GM12873 (cell line): Measurements from ENCODE around the gene PATJ.

ENCODE experiments used
- TF ChIP-seq, protein P1 (sequence below): IDR thresholded peaks from 2 replicates; pipeline ENCODE4 v1.5.1; 2012; ENCODE audit warnings: low read depth, mild to moderate bottlenecking, moderate library complexity, low read length, control low read depth; ENCODE audit not compliant: insufficient read depth; ENCODE audit errors: missing control alignments

Gene PATJ

DNA sequence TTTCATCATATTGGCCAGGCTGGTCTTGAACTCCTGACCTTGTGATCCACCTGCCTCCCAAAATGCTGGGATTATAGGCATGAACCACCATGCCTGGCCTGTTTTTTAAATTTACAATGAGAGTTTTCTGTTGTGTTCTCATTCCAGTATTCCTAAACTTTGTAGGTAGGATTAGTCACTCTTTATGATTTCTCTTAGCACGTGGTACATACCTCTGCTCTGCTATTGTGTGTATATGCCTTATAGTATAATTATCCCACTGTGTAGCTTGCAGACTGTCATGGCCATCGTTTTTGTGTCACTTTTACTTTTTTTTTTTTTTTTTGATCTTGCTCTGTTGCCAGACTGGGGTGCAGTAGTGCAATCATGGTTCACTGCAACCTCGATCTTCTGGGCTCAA lies 14.5 kb downstream of the PATJ start:
- TF ChIP-seq, protein P1, sequence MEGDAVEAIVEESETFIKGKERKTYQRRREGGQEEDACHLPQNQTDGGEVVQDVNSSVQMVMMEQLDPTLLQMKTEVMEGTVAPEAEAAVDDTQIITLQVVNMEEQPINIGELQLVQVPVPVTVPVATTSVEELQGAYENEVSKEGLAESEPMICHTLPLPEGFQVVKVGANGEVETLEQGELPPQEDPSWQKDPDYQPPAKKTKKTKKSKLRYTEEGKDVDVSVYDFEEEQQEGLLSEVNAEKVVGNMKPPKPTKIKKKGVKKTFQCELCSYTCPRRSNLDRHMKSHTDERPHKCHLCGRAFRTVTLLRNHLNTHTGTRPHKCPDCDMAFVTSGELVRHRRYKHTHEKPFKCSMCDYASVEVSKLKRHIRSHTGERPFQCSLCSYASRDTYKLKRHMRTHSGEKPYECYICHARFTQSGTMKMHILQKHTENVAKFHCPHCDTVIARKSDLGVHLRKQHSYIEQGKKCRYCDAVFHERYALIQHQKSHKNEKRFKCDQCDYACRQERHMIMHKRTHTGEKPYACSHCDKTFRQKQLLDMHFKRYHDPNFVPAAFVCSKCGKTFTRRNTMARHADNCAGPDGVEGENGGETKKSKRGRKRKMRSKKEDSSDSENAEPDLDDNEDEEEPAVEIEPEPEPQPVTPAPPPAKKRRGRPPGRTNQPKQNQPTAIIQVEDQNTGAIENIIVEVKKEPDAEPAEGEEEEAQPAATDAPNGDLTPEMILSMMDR = no peak

DNA sequence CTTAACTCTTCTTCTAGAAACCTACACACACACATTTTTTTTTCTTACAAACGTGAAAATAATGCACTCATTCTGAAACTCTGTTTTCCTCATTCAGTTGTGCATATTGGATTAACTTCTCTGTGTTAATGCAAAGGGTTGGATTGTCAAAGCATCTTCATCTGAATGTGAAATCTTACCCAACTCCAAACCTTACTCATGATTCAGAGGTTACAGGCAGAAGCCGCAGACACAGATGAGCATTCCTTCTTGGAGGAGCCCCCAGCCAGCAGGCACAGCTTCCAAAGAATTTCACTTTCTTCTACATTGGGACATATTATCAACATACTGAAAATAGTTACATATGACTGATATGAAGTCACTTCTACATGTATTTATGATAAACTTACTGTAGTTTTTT lies 15.7 kb downstream of the PATJ start:
- TF ChIP-seq, protein P1 = no peak

DNA sequence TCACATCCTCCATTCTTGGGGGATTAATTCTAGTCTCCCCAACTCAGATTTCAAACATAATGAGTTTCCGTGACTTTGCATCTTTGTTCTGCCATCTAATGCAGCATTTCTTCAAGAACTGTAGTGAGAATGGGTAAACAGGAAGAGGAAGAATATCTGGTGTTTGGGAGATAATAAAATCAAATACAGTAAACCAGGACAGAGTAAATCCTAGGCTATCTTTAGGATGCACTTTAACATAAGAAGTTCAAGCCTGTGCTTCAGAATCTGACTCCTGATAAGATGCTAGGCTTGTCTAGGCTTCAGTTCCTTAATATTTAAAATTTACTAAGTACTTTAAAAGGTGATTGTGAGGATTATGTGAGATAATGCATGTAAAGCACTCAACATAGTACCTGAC lies 27.9 kb downstream of the PATJ start:
- TF ChIP-seq, protein P1 = no peak

DNA sequence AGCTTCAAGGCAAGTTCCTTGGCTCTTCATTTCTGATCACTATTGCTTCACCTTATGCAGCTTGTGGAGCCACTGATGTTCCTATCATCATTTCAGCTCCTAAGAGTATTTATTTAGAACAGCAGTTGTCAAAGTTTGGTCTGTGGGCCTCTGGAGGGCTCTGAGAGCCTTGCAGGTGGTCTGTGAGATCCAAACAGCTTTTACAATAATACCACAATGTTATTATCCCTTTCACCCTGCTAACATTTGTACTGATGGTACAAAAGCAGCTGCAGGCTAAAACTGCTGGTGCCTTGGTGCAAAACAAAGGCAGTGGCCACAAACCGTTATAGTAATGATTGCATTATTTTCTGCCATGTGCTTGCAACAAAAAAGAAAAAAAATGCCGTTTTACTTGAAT lies 33.8 kb downstream of the PATJ start:
- TF ChIP-seq, protein P1 = no peak

DNA sequence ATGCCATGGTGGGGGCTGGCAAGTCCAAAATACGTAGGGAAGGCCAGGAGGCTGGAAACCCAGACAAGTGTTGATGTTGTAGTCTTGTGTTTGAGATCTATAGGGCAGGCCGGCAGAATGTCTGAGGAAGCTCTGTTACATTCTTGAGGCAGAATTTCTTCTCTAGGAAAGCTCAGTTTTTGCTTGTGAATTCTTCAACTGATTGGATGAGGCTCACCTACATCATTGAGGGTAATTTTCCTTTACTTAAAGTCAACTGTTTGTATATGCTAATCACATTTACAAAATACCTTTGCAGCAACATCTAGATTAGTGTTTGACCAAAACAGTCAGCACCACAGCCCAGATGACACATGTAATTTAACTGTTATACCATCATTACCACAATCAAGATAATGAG lies 37.0 kb downstream of the PATJ start:
- TF ChIP-seq, protein P1 = no peak

DNA sequence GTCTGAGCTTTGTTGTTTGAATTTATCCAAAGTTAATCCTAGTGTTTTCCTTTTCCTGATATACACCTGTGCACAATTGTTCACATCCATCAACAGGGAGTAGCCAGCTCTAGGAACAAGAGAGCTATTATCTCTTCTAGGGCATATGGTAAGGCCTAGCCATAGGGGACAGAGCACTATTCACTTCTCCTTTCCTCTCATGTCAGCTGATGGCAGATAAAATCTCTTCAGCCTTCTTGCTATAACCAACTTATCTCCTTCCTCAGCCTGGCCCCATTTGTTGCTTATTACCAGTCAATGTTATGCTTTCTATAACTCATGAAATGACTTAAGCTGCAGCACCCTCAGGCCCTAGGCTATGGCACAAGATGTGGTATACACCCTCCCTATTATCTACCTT lies 38.9 kb downstream of the PATJ start:
- TF ChIP-seq, protein P1 = no peak

DNA sequence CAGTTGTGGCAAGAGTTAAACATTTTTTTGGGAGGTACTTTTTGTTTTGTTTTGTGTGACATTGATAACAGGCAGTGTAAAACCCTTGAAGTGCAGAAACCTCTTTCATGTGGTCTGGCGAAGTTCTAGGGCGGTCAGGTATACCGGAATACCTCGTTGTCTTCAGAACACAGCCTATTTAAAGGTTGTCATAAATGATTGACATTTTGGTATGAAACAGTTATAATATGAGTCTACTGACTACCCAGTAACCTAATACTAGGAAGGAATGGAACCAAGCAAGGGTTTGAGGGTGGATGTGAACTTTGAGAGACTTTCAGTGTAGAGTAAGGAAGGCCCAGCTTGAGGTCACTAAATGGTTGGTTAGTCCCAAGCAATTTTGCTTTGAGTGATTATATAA lies 40.5 kb downstream of the PATJ start:
- TF ChIP-seq, protein P1 = no peak
